IPS-15b (cell line): Measurements from ENCODE around the gene PCCA.

Source experiments
- H3K27me3 ChIP-seq: one replicate; pipeline ENCODE4 v1.6.1; 2013; ENCODE audit warnings: low read length; ENCODE audit not compliant: control insufficient read depth, insufficient read depth
- H3K36me3 ChIP-seq: one replicate; pipeline ENCODE4 v1.6.1; 2013; ENCODE audit warnings: low read length; ENCODE audit not compliant: control insufficient read depth, insufficient read depth
- H3K4me1 ChIP-seq: one replicate; pipeline ENCODE4 v1.6.1; 2013; ENCODE audit warnings: mild to moderate bottlenecking, low read length; ENCODE audit not compliant: control insufficient read depth, insufficient read depth
- H3K4me3 ChIP-seq: one replicate; pipeline ENCODE4 v1.5.1; 2013; ENCODE audit warnings: low read depth, low read length
- H3K9ac ChIP-seq: one replicate; pipeline ENCODE4 v1.6.1; 2013; ENCODE audit warnings: low read depth, mild to moderate bottlenecking, low read length
- H3K9me3 ChIP-seq: one replicate; pipeline ENCODE4 v1.6.1; 2013; ENCODE audit warnings: mild to moderate bottlenecking, low read length; ENCODE audit not compliant: control insufficient read depth, insufficient read depth

The PCCA gene, protein sequence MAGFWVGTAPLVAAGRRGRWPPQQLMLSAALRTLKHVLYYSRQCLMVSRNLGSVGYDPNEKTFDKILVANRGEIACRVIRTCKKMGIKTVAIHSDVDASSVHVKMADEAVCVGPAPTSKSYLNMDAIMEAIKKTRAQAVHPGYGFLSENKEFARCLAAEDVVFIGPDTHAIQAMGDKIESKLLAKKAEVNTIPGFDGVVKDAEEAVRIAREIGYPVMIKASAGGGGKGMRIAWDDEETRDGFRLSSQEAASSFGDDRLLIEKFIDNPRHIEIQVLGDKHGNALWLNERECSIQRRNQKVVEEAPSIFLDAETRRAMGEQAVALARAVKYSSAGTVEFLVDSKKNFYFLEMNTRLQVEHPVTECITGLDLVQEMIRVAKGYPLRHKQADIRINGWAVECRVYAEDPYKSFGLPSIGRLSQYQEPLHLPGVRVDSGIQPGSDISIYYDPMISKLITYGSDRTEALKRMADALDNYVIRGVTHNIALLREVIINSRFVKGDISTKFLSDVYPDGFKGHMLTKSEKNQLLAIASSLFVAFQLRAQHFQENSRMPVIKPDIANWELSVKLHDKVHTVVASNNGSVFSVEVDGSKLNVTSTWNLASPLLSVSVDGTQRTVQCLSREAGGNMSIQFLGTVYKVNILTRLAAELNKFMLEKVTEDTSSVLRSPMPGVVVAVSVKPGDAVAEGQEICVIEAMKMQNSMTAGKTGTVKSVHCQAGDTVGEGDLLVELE

DNA sequence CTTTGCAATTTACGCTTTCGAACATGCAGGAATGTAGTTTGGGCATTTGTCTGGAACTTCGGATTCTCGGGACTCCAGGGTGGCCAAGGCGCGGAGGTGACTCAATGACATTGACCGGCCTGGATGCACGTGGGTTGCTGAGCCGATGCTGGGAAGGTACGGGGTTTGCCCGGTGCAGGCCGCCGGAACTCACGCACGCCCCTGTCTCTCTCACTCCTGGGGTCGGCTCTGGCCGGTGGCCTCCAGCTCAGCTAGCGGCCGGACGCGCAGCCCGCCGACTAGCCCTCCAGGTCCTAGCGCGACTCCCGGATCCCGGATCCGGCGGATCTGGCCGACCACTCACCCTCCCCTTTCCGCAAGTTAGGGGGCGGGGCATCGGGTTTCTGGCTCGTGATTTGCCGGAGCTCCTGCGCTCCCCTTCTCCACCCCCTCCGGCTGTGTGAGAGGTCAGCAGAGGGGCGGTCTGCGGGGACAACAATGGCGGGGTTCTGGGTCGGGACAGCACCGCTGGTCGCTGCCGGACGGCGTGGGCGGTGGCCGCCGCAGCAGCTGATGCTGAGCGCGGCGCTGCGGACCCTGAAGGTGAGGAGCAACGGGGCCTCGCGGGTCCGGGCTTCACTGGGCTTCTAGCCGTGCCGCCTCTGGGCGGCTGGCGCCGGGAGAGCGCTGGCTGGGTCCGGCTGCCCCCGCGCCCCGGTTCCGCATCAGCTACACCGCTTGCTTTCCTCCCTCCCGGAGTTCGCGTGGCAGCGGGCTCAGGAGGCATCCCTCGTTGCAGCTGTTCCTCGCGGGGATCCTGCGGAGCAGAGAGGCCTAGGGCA, at the start of gene PCCA:
Gene PCCA (plus strand): TSS at position 450 of the 821 bp plus-strand sequence. CDS start 28 bp downstream, at position 478.
- Histone ChIP-seq H3K4me1 (peaks cover 6% of the 10 kb centered on the region), H3K27me3 (no peaks in the 10 kb centered on the region), H3K9ac (peak within 1 kb of the TSS; percentile 63), H3K4me3 (peak within 1 kb of the TSS; percentile 95), H3K36me3 (peaks cover 9% of the 10 kb centered on the region), H3K9me3 (no peaks in the 10 kb centered on the region)

DNA sequence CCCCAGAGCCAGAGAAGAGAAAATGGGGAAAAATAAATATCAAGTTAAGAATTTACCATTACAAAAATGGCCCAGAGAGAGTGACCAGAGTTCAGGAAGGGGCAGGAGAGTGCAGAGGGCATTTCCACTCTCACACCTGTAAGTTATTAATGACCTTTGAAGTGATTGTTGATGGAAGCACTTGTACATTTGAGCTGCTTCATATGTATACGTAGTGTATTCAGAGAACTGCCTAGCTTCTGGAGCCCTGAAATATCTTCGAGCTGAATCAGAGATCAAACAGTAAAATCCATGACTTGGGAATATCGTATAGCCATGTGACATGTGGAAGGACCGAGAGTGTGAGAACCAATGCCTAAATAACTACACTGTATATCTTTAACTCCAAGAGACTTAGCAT, 49.2 kb upstream of the PCCA start:
- Histone ChIP-seq H3K9ac (no peak overlapping the region), H3K36me3 (no peaks in the 10 kb centered on the region), H3K4me3 (no peak overlapping the region)

DNA sequence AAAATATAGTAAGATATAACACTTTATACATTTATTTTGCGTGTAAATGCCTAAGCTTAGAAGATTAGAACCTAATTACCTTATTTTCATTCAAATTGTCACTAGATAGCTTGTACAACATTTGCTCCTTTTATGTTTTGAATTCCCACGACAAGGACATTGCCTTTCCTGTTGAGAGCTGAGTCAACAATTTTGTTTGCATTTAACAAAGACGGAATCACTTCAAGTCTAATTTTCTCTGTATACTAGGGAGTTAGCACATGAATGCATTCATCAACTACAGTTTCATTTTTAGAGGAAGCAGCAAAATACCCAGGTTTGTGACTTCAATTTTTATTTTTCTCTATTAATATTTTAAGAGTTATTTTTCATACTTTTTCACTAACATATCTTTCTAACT, 48.7 kb upstream of the PCCA start:
- H3K4me3 ChIP-seq: no peak overlapping the region
- no peaks in the 10 kb centered on the region for H3K36me3 ChIP-seq
- no peak overlapping the region for H3K9ac ChIP-seq
- no peaks in the 10 kb centered on the region for H3K9me3 ChIP-seq
- peaks cover 7% of the 10 kb centered on the region for H3K4me1 ChIP-seq
- no peaks in the 10 kb centered on the region for H3K27me3 ChIP-seq

More for the DNA sequence above, 49.2 kb upstream of the PCCA start:
- Histone ChIP-seq H3K4me1 (peaks cover 7% of the 10 kb centered on the region), H3K9me3 (no peaks in the 10 kb centered on the region), H3K27me3 (no peaks in the 10 kb centered on the region)

DNA sequence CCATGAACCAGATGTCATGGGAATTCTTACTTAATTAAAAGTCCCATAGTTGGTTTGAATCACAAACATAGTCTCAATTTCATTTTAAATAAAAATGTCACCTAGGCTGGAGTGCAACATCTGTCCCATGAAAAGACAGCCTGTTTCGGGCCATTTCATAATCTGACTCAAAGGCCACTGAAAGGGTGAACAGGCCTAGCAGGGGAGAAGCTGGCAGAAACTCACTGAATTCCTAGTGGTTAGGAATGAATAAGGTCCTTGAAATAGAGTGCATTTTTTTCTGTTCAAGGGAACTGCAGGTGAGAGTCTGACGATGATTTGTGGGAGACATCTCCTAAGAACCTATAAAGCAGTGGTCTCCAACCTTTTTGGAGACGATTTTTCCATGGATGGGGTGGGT, 44.0 kb upstream of the PCCA start:
- Histone ChIP-seq H3K36me3 (no peaks in the 10 kb centered on the region), H3K9me3 (no peaks in the 10 kb centered on the region), H3K9ac (no peak overlapping the region), H3K27me3 (no peaks in the 10 kb centered on the region), H3K4me1 (peaks cover 7% of the 10 kb centered on the region), H3K4me3 (no peak overlapping the region)

DNA sequence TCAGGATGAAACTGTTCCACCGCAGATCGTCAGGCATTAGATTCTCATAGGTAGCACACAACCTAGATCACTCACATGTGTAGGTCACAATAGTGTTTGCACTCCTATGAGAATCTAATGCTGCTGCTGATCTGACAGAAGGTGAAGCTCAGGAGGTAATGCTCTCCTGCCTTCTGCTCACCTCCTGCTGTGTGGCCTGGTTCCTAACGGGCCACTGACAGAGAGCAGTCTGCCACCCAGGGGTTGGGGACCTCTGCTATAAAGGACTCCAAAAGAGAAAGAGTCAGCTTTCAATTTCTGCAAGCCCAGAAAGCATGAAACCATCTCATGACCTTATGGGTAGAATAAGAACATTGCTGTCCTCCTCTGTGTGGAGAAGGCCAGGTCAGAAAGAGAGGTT, 43.5 kb upstream of the PCCA start:
- peaks cover 3% of the 10 kb centered on the region for H3K4me1 ChIP-seq
- H3K36me3 ChIP-seq: no peaks in the 10 kb centered on the region
- no peaks in the 10 kb centered on the region for H3K9me3 ChIP-seq
- H3K9ac ChIP-seq: no peak overlapping the region
- H3K27me3 ChIP-seq: no peaks in the 10 kb centered on the region
- no peak overlapping the region for H3K4me3 ChIP-seq

DNA sequence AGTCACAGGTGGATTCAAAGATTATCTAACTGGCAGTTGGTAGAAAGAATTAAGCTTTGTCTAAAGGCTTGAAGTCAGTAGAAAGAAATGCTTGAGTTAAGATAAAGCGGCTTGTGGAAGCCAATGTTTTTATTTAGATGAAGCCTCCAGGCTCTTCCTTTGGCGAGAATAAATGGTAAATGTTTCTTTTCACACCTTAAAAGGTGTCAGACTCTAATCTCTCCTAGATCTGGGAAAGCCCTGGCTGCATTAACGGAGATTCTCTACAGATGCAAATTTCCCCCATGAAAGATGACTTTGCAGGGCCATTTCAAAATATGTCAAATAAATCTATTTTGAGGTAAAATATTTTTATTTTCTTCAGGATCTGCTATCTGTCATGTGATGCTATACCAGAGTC, 37.8 kb upstream of the PCCA start:
- no peak overlapping the region for H3K9ac ChIP-seq
- H3K27me3 ChIP-seq: no peaks in the 10 kb centered on the region
- peaks cover 15% of the 10 kb centered on the region for H3K4me1 ChIP-seq
- H3K9me3 ChIP-seq: no peaks in the 10 kb centered on the region
- H3K36me3 ChIP-seq: no peaks in the 10 kb centered on the region
- H3K4me3 ChIP-seq: no peak overlapping the region

DNA sequence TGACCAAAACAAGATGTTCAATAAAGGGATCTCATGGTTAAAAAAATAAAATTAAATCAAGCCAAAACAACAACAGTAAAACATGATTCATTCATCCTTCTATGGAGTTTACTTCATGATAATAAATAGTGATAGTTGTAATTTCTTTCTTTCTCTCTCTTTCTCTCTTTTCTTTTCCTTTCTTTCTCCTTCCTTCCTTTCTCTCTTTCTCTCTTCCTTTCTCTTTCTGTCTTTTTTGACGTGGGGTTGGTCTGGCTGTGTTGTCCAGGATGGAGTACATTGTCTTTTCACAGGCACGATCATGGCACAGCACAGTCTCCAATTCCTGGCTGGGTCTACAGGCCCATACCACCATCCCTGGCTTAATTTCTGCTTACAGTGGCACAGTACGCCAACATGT, 29.1 kb upstream of the PCCA start:
- Histone ChIP-seq H3K27me3 (no peaks in the 10 kb centered on the region), H3K36me3 (no peaks in the 10 kb centered on the region), H3K4me3 (no peak overlapping the region), H3K9ac (no peak overlapping the region), H3K4me1 (no peaks in the 10 kb centered on the region), H3K9me3 (no peaks in the 10 kb centered on the region)

DNA sequence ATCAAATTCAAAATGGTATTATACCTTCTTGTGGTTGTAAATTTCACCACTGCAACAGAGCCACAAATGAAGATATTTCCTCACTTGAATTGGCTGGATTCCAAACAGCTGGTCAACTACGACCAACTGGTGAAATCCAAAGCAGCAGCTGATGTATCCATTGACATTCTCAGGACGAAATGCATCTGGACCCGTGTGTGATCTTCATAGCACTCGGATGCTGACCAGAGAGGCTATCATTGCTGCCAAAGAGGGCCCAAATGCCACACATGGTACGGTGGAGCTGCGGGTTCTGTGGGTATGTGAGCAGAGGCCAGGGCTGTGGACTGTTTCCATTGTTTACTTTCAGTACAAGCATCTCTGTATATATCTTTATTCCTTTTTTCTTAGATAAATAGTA, 25.6 kb upstream of the PCCA start:
- no peaks in the 10 kb centered on the region for H3K36me3 ChIP-seq
- no peaks in the 10 kb centered on the region for H3K27me3 ChIP-seq
- no peaks in the 10 kb centered on the region for H3K4me1 ChIP-seq
- H3K9me3 ChIP-seq: no peaks in the 10 kb centered on the region
- H3K9ac ChIP-seq: no peak overlapping the region
- H3K4me3 ChIP-seq: no peak overlapping the region

DNA sequence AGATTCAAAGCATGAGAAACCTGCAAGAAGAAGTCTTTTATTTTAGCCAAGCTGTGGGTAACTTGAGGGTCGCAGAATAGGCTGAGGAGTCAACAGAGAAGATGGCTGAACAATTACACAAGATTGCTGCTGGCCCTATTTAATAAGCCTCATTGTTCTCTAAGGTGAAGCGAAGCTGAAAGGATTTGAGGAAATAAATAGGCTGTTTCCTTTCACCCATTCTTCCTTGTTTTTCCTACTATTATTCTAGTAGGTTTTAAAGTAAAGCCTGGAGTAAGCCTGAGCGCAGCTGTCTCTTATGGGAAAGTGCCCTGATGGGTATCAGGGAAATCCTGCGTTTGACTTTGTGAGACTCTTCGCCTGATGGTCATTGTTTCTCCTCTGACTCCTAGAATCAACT, 25.0 kb upstream of the PCCA start:
- no peak overlapping the region for H3K9ac ChIP-seq
- H3K27me3 ChIP-seq: no peaks in the 10 kb centered on the region
- no peaks in the 10 kb centered on the region for H3K36me3 ChIP-seq
- H3K4me3 ChIP-seq: no peak overlapping the region
- H3K4me1 ChIP-seq: no peaks in the 10 kb centered on the region
- no peaks in the 10 kb centered on the region for H3K9me3 ChIP-seq

DNA sequence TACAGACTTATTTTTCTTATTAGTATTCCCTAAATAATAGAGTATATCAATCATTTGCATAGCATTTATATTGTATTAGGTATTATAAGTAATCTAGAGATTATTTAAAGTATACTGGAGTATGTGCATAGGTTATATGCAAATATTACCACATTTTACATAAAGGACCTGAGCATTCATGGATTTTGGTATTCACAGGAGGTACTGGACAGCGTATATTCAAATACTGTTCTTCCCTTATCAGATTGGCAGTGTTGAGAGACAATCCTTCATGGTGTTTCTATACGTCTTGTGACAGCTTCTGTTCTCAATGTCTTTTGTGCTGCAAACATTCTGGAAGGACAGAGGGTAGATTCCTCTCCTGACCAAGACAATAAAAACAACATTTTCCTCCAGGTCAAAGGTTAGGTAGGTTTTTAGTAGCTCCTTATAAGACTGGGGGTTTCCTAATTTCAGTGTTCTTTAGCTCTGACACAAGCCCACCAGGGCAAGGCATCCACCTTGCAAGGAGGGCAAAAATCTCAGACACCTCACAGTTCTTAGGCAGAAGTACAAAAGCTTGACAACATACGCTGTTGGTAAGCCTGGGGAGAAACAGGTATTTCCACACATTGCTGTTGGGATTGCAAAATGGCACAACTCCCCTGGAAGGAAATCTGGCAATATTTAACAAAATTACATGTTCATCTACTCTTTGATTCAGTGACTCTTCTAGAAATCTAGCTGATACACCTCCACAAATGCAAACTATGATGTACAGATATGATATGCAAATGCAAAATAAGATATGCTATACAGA, 20.6 kb upstream of the PCCA start:
- Histone ChIP-seq H3K9me3 (no peaks in the 10 kb centered on the region), H3K9ac (no peak overlapping the region), H3K36me3 (no peaks in the 10 kb centered on the region), H3K4me3 (no peak overlapping the region), H3K4me1 (no peaks in the 10 kb centered on the region), H3K27me3 (no peaks in the 10 kb centered on the region)

DNA sequence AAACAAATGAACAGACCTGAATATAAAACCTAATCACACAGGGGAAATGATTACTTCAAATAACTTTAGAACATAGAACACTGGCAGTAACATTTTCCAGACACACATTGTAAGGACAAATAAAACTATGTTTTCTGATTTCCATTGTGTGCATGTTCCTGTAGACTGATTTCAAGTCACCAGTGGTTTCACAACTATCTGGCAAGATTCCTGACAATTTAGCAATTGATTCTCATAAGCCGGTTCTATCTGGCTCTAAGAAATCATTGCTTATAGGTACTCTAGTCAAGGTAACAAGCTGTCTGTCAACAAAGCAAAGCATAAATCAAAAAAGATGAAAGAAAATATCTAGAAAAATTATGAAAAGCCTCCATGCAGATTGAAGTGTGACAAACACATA, 19.6 kb upstream of the PCCA start:
- no peak overlapping the region for H3K4me3 ChIP-seq
- H3K36me3 ChIP-seq: no peaks in the 10 kb centered on the region
- no peaks in the 10 kb centered on the region for H3K27me3 ChIP-seq
- no peaks in the 10 kb centered on the region for H3K9me3 ChIP-seq
- H3K9ac ChIP-seq: no peak overlapping the region
- no peaks in the 10 kb centered on the region for H3K4me1 ChIP-seq
